GM19035 (cell line): Measurements from ENCODE around the gene WDR26.
"Not testable (repeated sequence)": the region's sequence is repeated elsewhere in the genome, so short reads cannot be mapped to it uniquely, and the experiment has no call there.

Experiments
- ATAC-seq: cut with Tn5 transposase; IDR thresholded peaks from one replicate; pipeline ENCODE4 v1.9.1; 2021; ENCODE audit not compliant: unreplicated experiment

WDR26 gene

GRCh38 chr1:224434691-224435317 lies at the start of gene WDR26:
WDR26 (minus strand) TSS chr1:224434797.
- peak; percentile 87 for ATAC-seq

- not testable (repeated sequence) for ATAC-seq
Observed at GRCh38 chr1:224483206-224483605, 48.6 kb upstream of the WDR26 start.

- ATAC-seq: no peak
Observed at GRCh38 chr1:224482619-224483018, 48.0 kb upstream of the WDR26 start.

- no peak for ATAC-seq
Observed at GRCh38 chr1:224481601-224482000, 47.0 kb upstream of the WDR26 start.

- ATAC-seq: not testable (repeated sequence)
Observed at GRCh38 chr1:224480888-224481459, 46.4 kb upstream of the WDR26 start.

GRCh38 chr1:224480200-224480599 lies 45.6 kb upstream of the WDR26 start:
- ATAC-seq: not testable (repeated sequence)

- no peak for ATAC-seq
Observed at GRCh38 chr1:224472806-224473205, 38.2 kb upstream of the WDR26 start.

- no peak for ATAC-seq
Observed at GRCh38 chr1:224466154-224466553, 31.6 kb upstream of the WDR26 start.

GRCh38 chr1:224459966-224460365 lies 25.4 kb upstream of the WDR26 start:
- ATAC-seq: no peak

GRCh38 chr1:224458996-224459395 lies 24.4 kb upstream of the WDR26 start:
- no peak for ATAC-seq

GRCh38 chr1:224458296-224458695 lies 23.7 kb upstream of the WDR26 start:
- no peak for ATAC-seq

- no peak for ATAC-seq
Observed at GRCh38 chr1:224457782-224458144, 23.2 kb upstream of the WDR26 start.

GRCh38 chr1:224456637-224456953 lies 22.0 kb upstream of the WDR26 start:
- ATAC-seq: no peak

GRCh38 chr1:224454402-224455055 lies 19.9 kb upstream of the WDR26 start:
- no peak for ATAC-seq

GRCh38 chr1:224450561-224451350 lies 16.2 kb upstream of the WDR26 start:
- no peak for ATAC-seq

- no peak for ATAC-seq
Observed at GRCh38 chr1:224450159-224450558, 15.6 kb upstream of the WDR26 start.

- ATAC-seq: no peak
Observed at GRCh38 chr1:224448453-224449017, 13.9 kb upstream of the WDR26 start.

- ATAC-seq: no peak
Observed at GRCh38 chr1:224447971-224448370, 13.4 kb upstream of the WDR26 start.

- no peak for ATAC-seq
Observed at GRCh38 chr1:224447251-224447650, 12.7 kb upstream of the WDR26 start.

GRCh38 chr1:224438989-224439388 lies 4.4 kb upstream of the WDR26 start:
- ATAC-seq: no peak

GRCh38 chr1:224435999-224436398 lies 1.4 kb upstream of the WDR26 start:
- ATAC-seq: no peak
